SK-N-SH (cell line): ENCODE results near the gene ZBED5. TPM values are rescaled to one million over a fixed set of nuclear protein-coding genes. Genes with fewer than 3 reads are reported as not detected.

Experiments
- CTCF ChIA-PET: fragments of 300-600, 350-600 bp; formaldehyde crosslinking; extraction: SDS; loops from one replicate; lab custom pipeline; 2021; lab: Yijun Ruan, JAX
- POLR2A ChIA-PET: fragments of 350-600 bp; sonication (Branson Sonifier 250); formaldehyde crosslinking; extraction: SDS; loops from one replicate; lab custom pipeline; 2020; ENCODE audit warnings: antibody characterized with exemption, inconsistent platforms; lab: Yijun Ruan, JAX
- DNase-seq: peaks from one replicate; pipeline ENCODE4 v3.0.0; 2012
- H2AFZ ChIP-seq: fragments of 200-600 bp; sonication (generic); 2 replicates; pipeline ENCODE4 v1.8.1; 2016; ENCODE audit warnings: antibody characterized with exemption, mild to moderate bottlenecking, low read depth
- H3F3A ChIP-seq: fragments of 200-600 bp; sonication (generic); replicated peaks from 2 replicates; pipeline ENCODE3; 2016; ENCODE audit warnings: antibody characterized with exemption, mild to moderate bottlenecking; ENCODE audit not compliant: insufficient read depth
- H3K27ac ChIP-seq, 2 experiments: fragments of 200-500 bp in 1 of 2; fragments of 200-600 bp in 1 of 2; sonication (Bioruptor generic) in 1 of 2; sonication (generic), shearing (Covaris generic) in 1 of 2; 2 replicates each; pipeline versions ENCODE4 v1.5.1 to v1.6.1; 2014 to 2016; ENCODE audit warnings: low read depth in 2 of 2, inconsistent platforms in 1 of 2, low read length in 1 of 2, mild to moderate bottlenecking in 1 of 2, mixed read lengths in 1 of 2
- H3K27me3 ChIP-seq: fragments of 200-600 bp; sonication (generic), shearing (Covaris generic); 2 replicates; pipeline ENCODE4 v1.6.1; 2016; ENCODE audit warnings: mixed run types; ENCODE audit not compliant: insufficient read depth
- H3K36me3 ChIP-seq, 2 experiments: fragments of 200-500 bp in 1 of 2; fragments of 200-600 bp in 1 of 2; sonication (Bioruptor generic) in 1 of 2; sonication (generic) in 1 of 2; replicated peaks in 1 of 2; 2 replicates each; pipeline versions ENCODE3 to v1.5.1; 2014 to 2016; ENCODE audit warnings: low read length in 1 of 2, mild to moderate bottlenecking in 1 of 2; ENCODE audit not compliant: insufficient read depth in 2 of 2, control insufficient read depth in 1 of 2
- H3K4me1 ChIP-seq, 2 experiments: fragments of 200-500 bp in 1 of 2; fragments of 200-600 bp in 1 of 2; sonication (Bioruptor generic) in 1 of 2; sonication (generic), shearing (Covaris generic) in 1 of 2; 2 replicates each; pipeline versions ENCODE4 v1.5.1 to v1.6.1; 2014 to 2016; ENCODE audit warnings: low read depth in 1 of 2, low read length in 1 of 2, mixed run types in 1 of 2; ENCODE audit not compliant: insufficient read depth in 2 of 2, control insufficient read depth in 1 of 2
- H3K4me2 ChIP-seq: fragments of 200-600 bp; sonication (generic), shearing (Covaris generic); 2 replicates; pipeline ENCODE4 v1.6.1; 2017; ENCODE audit warnings: mixed run types
- H3K4me3 ChIP-seq, 2 experiments: fragments of 200-500 bp in 1 of 2; fragments of 200-600 bp in 1 of 2; sonication (Bioruptor generic) in 1 of 2; sonication (generic), shearing (Covaris generic) in 1 of 2; 2 replicates each; pipeline versions ENCODE4 v1.5.1 to v1.8.1; 2014 to 2016; ENCODE audit warnings: low read depth in 2 of 2, inconsistent platforms in 1 of 2, low read length in 1 of 2, mild to moderate bottlenecking in 1 of 2, mixed read lengths in 1 of 2, moderate library complexity in 1 of 2
- H3K79me2 ChIP-seq: fragments of 200-600 bp; sonication (generic); 2 replicates; pipeline ENCODE4 v1.8.1; 2017; ENCODE audit warnings: mild to moderate bottlenecking; ENCODE audit not compliant: insufficient read depth
- H3K9ac ChIP-seq: fragments of 200-600 bp; sonication (generic); 2 replicates; pipeline ENCODE4 v1.6.1; 2017; ENCODE audit warnings: mixed run types
- H3K9me2 ChIP-seq: fragments of 200-600 bp; sonication (generic); 2 replicates; pipeline ENCODE4 v1.6.1; 2017; ENCODE audit warnings: mixed run types
- H3K9me3 ChIP-seq: fragments of 200-600 bp; sonication (generic); 2 replicates; pipeline ENCODE4 v1.6.1; 2017; ENCODE audit warnings: mixed run types, mild to moderate bottlenecking, moderate library complexity
- H4K20me1 ChIP-seq: fragments of 200-600 bp; sonication (generic); 2 replicates; pipeline ENCODE4 v1.6.1; 2017; ENCODE audit warnings: mild to moderate bottlenecking, mixed run types; ENCODE audit not compliant: insufficient read depth
- ELF1 ChIP-seq: IDR thresholded peaks from 2 replicates; pipeline ENCODE4 v1.4.0; 2012
- EP300 ChIP-seq, 2 experiments: IDR thresholded peaks; 2 replicates each; pipeline versions ENCODE4 v1.4.0 to v1.6.1; 2012; ENCODE audit warnings: borderline replicate concordance in 1 of 2, low read depth in 1 of 2, low read length in 1 of 2
- EZH2phosphoT487 ChIP-seq: fragments of 200-600 bp; sonication (generic); IDR thresholded peaks from 2 replicates; pipeline ENCODE4 v1.6.1; 2017; ENCODE audit warnings: low read depth, mixed run types, mild to moderate bottlenecking, antibody characterized with exemption, moderate library complexity, borderline replicate concordance
- FOSL2 ChIP-seq: IDR thresholded peaks from 2 replicates; pipeline ENCODE4 v1.4.0; 2012; ENCODE audit warnings: low read depth, mild to moderate bottlenecking, moderate library complexity, borderline replicate concordance
- JUND ChIP-seq: IDR thresholded peaks from 2 replicates; pipeline ENCODE4 v1.4.0; 2012
- MEF2A ChIP-seq: IDR thresholded peaks from 2 replicates; pipeline ENCODE4 v1.4.0; 2012; ENCODE audit warnings: low read depth, borderline replicate concordance
- NFIC ChIP-seq: IDR thresholded peaks from 2 replicates; pipeline ENCODE4 v1.4.0; 2012; ENCODE audit warnings: borderline replicate concordance
- POLR2AphosphoS5 ChIP-seq: IDR thresholded peaks from 2 replicates; pipeline ENCODE4 v1.6.1; 2012; ENCODE audit warnings: low read depth, low read length
- RCOR1 ChIP-seq: fragments of 150-350 bp; IDR thresholded peaks from 2 replicates; pipeline ENCODE4 v1.6.1; 2017; ENCODE audit warnings: antibody characterized with exemption, low read length
- RFX5 ChIP-seq: IDR thresholded peaks from 2 replicates; pipeline ENCODE4 v1.6.1; 2012; ENCODE audit warnings: mild to moderate bottlenecking, improper control_type of control experiment, low read length
- RXRA ChIP-seq: IDR thresholded peaks from 2 replicates; pipeline ENCODE4 v1.4.0; 2012; ENCODE audit warnings: low read depth, mild to moderate bottlenecking, borderline replicate concordance
- SIN3A ChIP-seq: IDR thresholded peaks from 2 replicates; pipeline ENCODE4 v1.6.1; 2012; ENCODE audit warnings: low read depth, mild to moderate bottlenecking, low read length, moderate library complexity, borderline replicate concordance
- TAF1 ChIP-seq: IDR thresholded peaks from 2 replicates; pipeline ENCODE4 v1.6.1; 2012; ENCODE audit warnings: low read depth, mild to moderate bottlenecking, low read length, moderate library complexity, borderline replicate concordance
- TEAD4 ChIP-seq: IDR thresholded peaks from 2 replicates; pipeline ENCODE4 v1.4.0; 2012; ENCODE audit warnings: mild to moderate bottlenecking, borderline replicate concordance; ENCODE audit not compliant: insufficient read depth
- YY1 ChIP-seq: IDR thresholded peaks from 2 replicates; pipeline ENCODE4 v1.4.0; 2012; ENCODE audit warnings: low read depth, mild to moderate bottlenecking
- WGBS: methylation state at CpG from one replicate; pipeline ENCODE4 v1.1.6; 2017; ENCODE audit warnings: low lambda C conversion rate; 5-methylcytosine and 5-hydroxymethylcytosine counted together
- polyA plus RNA-seq, 3 experiments: library from polyadenylated mRNA; depleted of rRNA; stranded (reverse); fragments of >200 nt; gene quantifications; 2 replicates each; pipeline ENCODE4 v1.2.3, GENCODE V29; 2012
- TF ChIP-seq, protein P1 (sequence below): IDR thresholded peaks from 2 replicates; pipeline ENCODE4 v1.4.0; 2012; ENCODE audit warnings: low read depth, borderline replicate concordance
- TF ChIP-seq, protein P2 (sequence below): fragments of 200-600 bp; sonication (generic); IDR thresholded peaks from 2 replicates; pipeline ENCODE4 v1.6.1; 2017; ENCODE audit warnings: antibody characterized with exemption, mild to moderate bottlenecking, moderate library complexity
- TF ChIP-seq, protein P3 (sequence below): fragments of 150-350 bp; IDR thresholded peaks from 2 replicates; pipeline ENCODE4 v1.6.1; 2016; ENCODE audit warnings: mild to moderate bottlenecking, low read depth, low read length
- TF ChIP-seq, protein P4 (sequence below): IDR thresholded peaks from 2 replicates; pipeline ENCODE4 v1.6.1; 2012; ENCODE audit warnings: mild to moderate bottlenecking, low read depth, low read length, moderate library complexity
- TF ChIP-seq, protein P5 (sequence below): IDR thresholded peaks from 2 replicates; pipeline ENCODE4 v1.4.0; 2012; ENCODE audit warnings: low read depth
- TF ChIP-seq, protein P6 (sequence below): IDR thresholded peaks from 2 replicates; pipeline ENCODE4 v1.4.0; 2012; ENCODE audit warnings: low read depth, borderline replicate concordance

The ZBED5 gene
- polyA plus RNA-seq (2012; rRNA removed): 23.5 and 31.2 TPM in 2 replicates
- polyA plus RNA-seq (2012; cell fraction: cytosol; rRNA removed): 22.0 and 24.9 TPM in 2 replicates
- polyA plus RNA-seq (2012; cell fraction: nucleus; rRNA removed): 43.4 and 96.8 TPM in 2 replicates

DNA sequence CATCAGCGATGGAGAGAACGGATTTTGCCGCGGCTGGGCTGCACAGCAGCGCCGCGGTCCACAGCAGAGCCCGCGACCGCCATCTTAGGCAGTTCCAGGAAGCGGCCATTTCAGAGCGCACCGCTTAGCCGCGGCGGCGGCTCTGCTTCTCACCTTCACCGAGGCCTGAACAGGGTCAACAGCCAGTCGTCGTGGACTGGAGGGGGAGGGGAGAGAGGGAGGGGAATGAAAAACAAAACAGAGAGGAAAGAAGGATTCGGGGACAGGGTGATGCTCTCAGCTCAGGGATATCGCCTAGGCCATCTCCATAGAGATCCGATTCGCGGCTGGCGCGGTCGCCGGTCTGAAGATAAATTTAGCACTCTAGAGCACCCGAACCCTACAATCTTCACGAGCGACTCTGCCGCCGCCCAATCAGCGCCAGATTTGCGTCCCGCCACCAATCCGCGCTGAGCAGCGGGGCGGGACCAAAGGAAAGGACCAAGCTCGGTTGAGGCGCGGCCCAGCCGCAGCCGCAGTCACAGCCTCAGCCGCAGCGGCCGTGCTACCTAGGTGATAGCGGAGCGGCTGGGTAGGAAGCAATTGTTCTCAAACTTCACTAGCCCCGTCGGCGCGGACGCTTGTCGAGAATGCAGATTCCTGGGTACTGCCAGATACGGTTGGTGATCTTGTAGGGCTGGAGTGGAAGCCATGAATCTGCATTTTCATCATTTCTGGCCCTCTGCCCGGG, at the start of gene ZBED5:
TSS of gene ZBED5 (minus strand) at position 345 of the 730 bp plus-strand sequence. CDS start 3,108 bp downstream, outside the sequence.
- Histone ChIP-seq H3F3A (peaks cover 16% of the 10 kb centered on the region), H3K27me3 (no peaks in the 10 kb centered on the region), H3K79me2 (peaks cover 71% of the 10 kb centered on the region), H3K4me2 (peak within 1 kb of the TSS; percentile 75), H3K4me1 (peaks cover 0 to 11% of the 10 kb centered on the region in 2 experiments; a peak in 2 of 4 replicates), H4K20me1 (no peaks in the 10 kb centered on the region), H2AFZ (peak within 1 kb of the TSS; percentile 57), H3K36me3 (peaks cover 31 to 32% of the 10 kb centered on the region in 2 experiments), H3K9me3 (no peaks in the 10 kb centered on the region), H3K9me2 (no peaks in the 10 kb centered on the region), H3K4me3 (peak within 1 kb of the TSS; percentile 77 to 99), H3K27ac (peak within 1 kb of the TSS; percentile 97 to 100), H3K9ac (peak within 1 kb of the TSS; percentile 89)
- ChIA-PET CTCF (interaction anchor here (0.9 to 2.2 kb wide), 7 partner anchors 13 to 169 kb away, joined by 3 to 17 read pairs (median 4); no protein-coding TSS in a partner anchor), POLR2A (interaction anchor here (0.6 to 4.5 kb wide), 15 partner anchors 10 to 1122 kb away, joined by 3 to 84 read pairs (median 4); partner anchors contain the start of gene EIF4G2)
- WGBS: 2% methylated on average over 31 of the region's 59 CpGs
- DNase-seq: peak; percentile 92
- peak; percentile 95 for TF ChIP-seq MEF2A
- peak; percentile 50; the same call in 1 of the 2 replicates for TF ChIP-seq JUND
- no peak; the same call in 1 of the 2 replicates for TF ChIP-seq FOSL2
- TF ChIP-seq, protein P1, sequence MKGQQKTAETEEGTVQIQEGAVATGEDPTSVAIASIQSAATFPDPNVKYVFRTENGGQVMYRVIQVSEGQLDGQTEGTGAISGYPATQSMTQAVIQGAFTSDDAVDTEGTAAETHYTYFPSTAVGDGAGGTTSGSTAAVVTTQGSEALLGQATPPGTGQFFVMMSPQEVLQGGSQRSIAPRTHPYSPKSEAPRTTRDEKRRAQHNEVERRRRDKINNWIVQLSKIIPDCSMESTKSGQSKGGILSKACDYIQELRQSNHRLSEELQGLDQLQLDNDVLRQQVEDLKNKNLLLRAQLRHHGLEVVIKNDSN: no peak
- TF ChIP-seq EZH2phosphoT487: no peak
- TF ChIP-seq POLR2AphosphoS5: peak; percentile 88
- TF ChIP-seq RCOR1: peak; percentile 36; the same call in 1 of the 2 replicates
- peak; percentile 36; the same call in 1 of the 2 replicates for TF ChIP-seq ELF1
- TF ChIP-seq, protein P2, sequence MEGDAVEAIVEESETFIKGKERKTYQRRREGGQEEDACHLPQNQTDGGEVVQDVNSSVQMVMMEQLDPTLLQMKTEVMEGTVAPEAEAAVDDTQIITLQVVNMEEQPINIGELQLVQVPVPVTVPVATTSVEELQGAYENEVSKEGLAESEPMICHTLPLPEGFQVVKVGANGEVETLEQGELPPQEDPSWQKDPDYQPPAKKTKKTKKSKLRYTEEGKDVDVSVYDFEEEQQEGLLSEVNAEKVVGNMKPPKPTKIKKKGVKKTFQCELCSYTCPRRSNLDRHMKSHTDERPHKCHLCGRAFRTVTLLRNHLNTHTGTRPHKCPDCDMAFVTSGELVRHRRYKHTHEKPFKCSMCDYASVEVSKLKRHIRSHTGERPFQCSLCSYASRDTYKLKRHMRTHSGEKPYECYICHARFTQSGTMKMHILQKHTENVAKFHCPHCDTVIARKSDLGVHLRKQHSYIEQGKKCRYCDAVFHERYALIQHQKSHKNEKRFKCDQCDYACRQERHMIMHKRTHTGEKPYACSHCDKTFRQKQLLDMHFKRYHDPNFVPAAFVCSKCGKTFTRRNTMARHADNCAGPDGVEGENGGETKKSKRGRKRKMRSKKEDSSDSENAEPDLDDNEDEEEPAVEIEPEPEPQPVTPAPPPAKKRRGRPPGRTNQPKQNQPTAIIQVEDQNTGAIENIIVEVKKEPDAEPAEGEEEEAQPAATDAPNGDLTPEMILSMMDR: peak; percentile 24; the same call in 1 of the 2 replicates
- TF ChIP-seq RXRA: 0 out of 2 replicates have a peak, but pooled peaks have one; percentile 23
- peak; percentile 95 for TF ChIP-seq NFIC
- TF ChIP-seq, protein P3, sequence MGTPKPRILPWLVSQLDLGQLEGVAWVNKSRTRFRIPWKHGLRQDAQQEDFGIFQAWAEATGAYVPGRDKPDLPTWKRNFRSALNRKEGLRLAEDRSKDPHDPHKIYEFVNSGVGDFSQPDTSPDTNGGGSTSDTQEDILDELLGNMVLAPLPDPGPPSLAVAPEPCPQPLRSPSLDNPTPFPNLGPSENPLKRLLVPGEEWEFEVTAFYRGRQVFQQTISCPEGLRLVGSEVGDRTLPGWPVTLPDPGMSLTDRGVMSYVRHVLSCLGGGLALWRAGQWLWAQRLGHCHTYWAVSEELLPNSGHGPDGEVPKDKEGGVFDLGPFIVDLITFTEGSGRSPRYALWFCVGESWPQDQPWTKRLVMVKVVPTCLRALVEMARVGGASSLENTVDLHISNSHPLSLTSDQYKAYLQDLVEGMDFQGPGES: peak; percentile 68
- TF ChIP-seq, protein P4, sequence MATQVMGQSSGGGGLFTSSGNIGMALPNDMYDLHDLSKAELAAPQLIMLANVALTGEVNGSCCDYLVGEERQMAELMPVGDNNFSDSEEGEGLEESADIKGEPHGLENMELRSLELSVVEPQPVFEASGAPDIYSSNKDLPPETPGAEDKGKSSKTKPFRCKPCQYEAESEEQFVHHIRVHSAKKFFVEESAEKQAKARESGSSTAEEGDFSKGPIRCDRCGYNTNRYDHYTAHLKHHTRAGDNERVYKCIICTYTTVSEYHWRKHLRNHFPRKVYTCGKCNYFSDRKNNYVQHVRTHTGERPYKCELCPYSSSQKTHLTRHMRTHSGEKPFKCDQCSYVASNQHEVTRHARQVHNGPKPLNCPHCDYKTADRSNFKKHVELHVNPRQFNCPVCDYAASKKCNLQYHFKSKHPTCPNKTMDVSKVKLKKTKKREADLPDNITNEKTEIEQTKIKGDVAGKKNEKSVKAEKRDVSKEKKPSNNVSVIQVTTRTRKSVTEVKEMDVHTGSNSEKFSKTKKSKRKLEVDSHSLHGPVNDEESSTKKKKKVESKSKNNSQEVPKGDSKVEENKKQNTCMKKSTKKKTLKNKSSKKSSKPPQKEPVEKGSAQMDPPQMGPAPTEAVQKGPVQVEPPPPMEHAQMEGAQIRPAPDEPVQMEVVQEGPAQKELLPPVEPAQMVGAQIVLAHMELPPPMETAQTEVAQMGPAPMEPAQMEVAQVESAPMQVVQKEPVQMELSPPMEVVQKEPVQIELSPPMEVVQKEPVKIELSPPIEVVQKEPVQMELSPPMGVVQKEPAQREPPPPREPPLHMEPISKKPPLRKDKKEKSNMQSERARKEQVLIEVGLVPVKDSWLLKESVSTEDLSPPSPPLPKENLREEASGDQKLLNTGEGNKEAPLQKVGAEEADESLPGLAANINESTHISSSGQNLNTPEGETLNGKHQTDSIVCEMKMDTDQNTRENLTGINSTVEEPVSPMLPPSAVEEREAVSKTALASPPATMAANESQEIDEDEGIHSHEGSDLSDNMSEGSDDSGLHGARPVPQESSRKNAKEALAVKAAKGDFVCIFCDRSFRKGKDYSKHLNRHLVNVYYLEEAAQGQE: no peak
- TF ChIP-seq SIN3A: no peak; the same call in 1 of the 2 replicates
- TF ChIP-seq EP300 (IDR thresholded peaks at IDR 0.05; ENCODE audit: borderline replicate concordance in 1 of 2, low read depth in 1 of 2, low read length in 1 of 2): no peak; a peak in 1 of 4 replicates
- peak; percentile 99 for TF ChIP-seq YY1
- TF ChIP-seq, protein P5, sequence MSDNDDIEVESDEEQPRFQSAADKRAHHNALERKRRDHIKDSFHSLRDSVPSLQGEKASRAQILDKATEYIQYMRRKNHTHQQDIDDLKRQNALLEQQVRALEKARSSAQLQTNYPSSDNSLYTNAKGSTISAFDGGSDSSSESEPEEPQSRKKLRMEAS: peak; percentile 61
- TF ChIP-seq TAF1: peak; percentile 78; the same call in 1 of the 2 replicates
- TF ChIP-seq, protein P6, sequence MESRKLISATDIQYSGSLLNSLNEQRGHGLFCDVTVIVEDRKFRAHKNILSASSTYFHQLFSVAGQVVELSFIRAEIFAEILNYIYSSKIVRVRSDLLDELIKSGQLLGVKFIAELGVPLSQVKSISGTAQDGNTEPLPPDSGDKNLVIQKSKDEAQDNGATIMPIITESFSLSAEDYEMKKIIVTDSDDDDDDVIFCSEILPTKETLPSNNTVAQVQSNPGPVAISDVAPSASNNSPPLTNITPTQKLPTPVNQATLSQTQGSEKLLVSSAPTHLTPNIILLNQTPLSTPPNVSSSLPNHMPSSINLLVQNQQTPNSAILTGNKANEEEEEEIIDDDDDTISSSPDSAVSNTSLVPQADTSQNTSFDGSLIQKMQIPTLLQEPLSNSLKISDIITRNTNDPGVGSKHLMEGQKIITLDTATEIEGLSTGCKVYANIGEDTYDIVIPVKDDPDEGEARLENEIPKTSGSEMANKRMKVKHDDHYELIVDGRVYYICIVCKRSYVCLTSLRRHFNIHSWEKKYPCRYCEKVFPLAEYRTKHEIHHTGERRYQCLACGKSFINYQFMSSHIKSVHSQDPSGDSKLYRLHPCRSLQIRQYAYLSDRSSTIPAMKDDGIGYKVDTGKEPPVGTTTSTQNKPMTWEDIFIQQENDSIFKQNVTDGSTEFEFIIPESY: no peak
- peak; percentile 99 for TF ChIP-seq TEAD4
- no peak for TF ChIP-seq RFX5
